Fibroblast of pulmonary artery (primary cell): ENCODE results near the gene GUCA1C.

ENCODE experiments used
- DNase-seq: peaks from one replicate; pipeline ENCODE4 v3.0.0-alpha.2; 2010; ENCODE audit warnings: low read depth
- H3K4me3 ChIP-seq: replicated peaks from 2 replicates; pipeline ENCODE4 v1.5.1; 2011; ENCODE audit warnings: low read depth, mild to moderate bottlenecking, control low read depth, low read length, moderate library complexity
- TF ChIP-seq, protein P1 (sequence below): IDR thresholded peaks from 2 replicates; pipeline ENCODE4 v1.5.1; 2011; ENCODE audit warnings: mild to moderate bottlenecking, control low read depth, low read length, inconsistent platforms; ENCODE audit errors: missing control alignments

The GUCA1C gene

DNA sequence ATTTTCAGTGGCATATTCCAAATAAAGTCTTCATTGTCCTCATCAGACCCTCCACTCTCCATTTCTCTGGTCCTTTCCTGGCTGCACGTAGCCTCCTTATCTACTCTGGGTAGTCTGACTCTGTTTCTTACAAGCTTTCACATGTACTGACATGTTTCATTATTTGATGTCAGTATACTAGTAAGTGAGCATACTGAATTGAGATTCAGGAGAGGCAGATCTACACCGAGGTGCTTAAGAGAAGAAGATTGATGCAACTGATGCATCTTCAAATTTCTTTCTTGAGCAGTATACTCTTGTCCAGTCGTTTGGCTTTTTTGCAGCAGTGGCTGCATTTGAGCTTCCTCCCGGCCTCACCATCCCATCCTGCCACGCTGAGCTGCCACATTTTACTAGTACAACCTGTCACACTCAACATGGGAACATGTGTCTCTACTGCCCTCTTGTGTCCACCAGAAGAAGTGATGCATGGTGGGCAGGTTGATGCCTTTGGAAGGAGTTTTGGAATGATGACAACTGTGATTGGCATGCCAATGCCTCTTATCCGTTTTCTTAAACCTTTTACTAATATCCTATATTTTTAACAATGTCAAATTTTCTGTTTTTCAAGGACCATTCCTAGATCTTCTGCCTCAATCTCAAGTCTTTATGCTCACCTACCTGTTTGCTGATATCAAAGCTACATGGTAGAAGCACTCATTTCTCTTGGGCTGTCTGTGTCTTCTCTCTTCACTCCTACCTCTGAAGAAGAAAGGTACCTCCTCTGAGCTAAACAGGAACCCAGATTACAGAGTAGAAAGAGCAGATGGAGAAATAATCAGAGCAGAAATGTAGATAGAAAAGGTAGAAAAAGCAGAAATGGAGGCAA is 38.7 kb downstream of the GUCA1C start:
- DNase-seq: peak; percentile 75
- H3K4me3 ChIP-seq: no peak overlapping the region
- TF ChIP-seq, protein P1, sequence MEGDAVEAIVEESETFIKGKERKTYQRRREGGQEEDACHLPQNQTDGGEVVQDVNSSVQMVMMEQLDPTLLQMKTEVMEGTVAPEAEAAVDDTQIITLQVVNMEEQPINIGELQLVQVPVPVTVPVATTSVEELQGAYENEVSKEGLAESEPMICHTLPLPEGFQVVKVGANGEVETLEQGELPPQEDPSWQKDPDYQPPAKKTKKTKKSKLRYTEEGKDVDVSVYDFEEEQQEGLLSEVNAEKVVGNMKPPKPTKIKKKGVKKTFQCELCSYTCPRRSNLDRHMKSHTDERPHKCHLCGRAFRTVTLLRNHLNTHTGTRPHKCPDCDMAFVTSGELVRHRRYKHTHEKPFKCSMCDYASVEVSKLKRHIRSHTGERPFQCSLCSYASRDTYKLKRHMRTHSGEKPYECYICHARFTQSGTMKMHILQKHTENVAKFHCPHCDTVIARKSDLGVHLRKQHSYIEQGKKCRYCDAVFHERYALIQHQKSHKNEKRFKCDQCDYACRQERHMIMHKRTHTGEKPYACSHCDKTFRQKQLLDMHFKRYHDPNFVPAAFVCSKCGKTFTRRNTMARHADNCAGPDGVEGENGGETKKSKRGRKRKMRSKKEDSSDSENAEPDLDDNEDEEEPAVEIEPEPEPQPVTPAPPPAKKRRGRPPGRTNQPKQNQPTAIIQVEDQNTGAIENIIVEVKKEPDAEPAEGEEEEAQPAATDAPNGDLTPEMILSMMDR: peak; percentile 97

DNA sequence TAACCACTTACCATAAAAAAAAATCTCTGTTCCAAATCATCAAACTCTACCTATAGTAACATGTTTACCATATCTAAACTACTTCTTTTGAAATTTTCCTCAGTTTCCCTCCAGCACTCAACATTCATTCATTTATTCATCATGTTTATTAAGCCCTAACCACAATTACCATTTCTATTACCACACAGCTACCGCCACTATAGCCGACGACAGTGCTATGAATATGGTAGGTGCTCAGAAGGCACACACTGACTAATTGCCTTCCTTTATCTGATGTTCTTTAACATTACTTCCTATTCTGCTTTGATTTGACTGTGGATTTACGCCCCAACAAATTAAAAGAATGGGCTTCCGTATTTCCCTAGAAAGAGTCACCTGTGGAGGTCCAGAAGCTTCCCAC is 43.9 kb downstream of the GUCA1C start:
- TF ChIP-seq, protein P1: no peak
- no peak overlapping the region for H3K4me3 ChIP-seq
- DNase-seq: no peak

DNA sequence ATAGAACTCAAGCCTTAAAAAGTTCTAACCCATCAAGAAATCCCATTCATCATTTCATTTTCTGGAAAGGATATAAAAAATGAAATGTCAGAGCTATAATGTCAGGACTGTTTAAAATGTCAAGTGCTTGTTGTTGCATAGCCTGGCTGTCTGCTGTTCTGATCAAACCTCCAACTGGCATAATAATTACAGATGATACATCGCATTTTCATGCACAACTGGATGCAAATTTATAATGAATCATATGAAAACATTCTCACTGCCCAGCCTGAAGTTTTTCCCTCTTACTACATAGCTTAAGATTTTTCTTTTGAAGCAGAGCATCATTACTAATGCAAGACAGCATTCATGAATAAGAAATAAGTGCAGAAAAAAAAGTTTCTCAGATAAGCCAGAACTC is 46.5 kb downstream of the GUCA1C start:
- DNase-seq: no peak
- H3K4me3 ChIP-seq: no peak overlapping the region
- TF ChIP-seq, protein P1: no peak

DNA sequence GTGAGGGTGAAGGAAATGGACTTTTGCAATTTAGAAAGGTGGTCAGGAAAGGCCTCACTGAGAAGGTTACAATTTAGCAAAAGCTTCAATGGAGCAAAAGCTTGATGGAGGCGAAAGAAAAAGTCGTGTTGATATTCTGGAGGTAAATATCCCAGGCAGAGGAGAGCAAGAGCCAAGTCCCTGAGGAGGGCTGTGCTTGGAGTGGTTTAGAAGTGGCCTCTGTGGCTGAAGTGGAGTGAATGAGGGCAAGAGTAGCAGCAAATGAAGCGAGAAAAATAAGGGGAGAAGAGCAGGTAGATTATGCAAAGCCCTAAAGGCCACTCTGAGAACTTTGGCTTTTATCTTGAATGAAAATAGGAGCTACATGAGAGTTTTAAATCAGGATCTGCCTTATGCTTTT is 54.1 kb downstream of the GUCA1C start:
- TF ChIP-seq, protein P1: no peak
- H3K4me3 ChIP-seq: no peak overlapping the region
- no peak for DNase-seq

DNA sequence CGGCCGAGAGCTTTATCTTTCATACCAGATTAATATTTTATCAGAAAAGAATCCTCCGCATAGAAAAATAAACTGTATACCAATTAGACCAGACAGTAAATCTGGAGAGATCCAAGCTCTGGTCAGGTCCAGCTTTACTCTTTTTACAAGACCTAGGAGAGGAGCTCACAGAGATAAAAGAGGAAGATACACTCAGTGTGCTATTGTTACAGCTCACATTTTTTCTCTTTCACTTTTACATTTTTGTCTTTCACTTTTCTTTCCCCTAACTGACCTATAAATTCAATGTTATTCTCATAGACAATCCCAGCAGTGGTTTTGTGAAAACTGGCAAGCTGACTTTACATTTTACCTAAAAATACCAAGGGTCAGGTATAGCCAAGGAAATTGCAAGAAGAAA is 55.8 kb downstream of the GUCA1C start:
- no peak for DNase-seq
- no peak overlapping the region for H3K4me3 ChIP-seq
- TF ChIP-seq, protein P1: no peak

DNA sequence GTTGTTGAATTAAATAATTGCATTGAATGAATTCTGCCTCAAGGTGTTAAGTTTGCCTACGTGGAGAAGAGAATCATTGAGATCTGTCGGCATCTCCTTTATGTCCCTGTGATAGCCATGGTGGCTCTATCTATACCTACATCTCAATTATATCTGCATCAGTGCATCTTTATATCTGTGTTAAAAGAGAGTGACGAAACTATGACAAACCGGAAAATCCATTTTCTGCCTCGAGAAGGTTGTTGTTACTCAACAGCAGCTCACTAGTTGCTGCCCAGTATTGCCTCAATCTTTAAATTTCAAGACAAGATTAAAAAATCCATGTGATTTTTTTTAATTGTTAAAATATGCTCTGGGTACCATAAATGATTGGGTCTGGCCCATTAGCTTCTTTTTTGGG is 58.7 kb downstream of the GUCA1C start:
- TF ChIP-seq, protein P1: no peak
- H3K4me3 ChIP-seq: no peak overlapping the region
- DNase-seq: no peak

DNA sequence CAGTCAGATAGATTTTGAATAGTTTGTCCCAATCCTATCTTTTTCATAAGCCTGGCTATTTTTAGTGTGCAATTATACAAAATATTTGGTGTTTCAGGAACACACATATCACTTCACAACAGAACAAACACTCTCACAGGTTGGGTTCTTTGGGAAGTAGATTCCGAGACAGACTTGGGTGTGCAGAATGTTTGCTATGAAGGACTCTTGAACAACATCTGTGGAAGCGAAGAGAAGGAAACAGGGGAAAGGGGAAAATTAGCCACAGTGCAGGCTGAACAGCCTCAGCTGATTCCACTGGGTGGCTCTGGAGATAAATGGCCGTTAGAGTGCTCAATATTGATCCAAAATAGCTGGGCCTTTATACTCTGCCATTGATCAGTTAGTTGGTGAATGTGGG is 61.8 kb downstream of the GUCA1C start:
- DNase-seq: no peak
- TF ChIP-seq, protein P1: no peak

More for the DNA sequence above, 61.8 kb downstream of the GUCA1C start:
- no peak overlapping the region for H3K4me3 ChIP-seq
